PC-3 (cell line): ENCODE measurements around the gene EIF1.

ENCODE experiments used
- EZH2 ChIP-seq: fragments of 300-600 bp; sonication (generic); IDR thresholded peaks from one replicate; pipeline ENCODE4 v1.6.1; 2017; ENCODE audit warnings: antibody characterized with exemption, mild to moderate bottlenecking, low read length; ENCODE audit not compliant: unreplicated experiment
- TF ChIP-seq, protein P1 (sequence below): fragments of 300-600 bp; sonication (generic); conservative IDR thresholded peaks from 2 replicates; pipeline ENCODE4 v1.5.1; 2017; ENCODE audit warnings: antibody characterized with exemption, low read depth, mild to moderate bottlenecking, low read length

DNA sequence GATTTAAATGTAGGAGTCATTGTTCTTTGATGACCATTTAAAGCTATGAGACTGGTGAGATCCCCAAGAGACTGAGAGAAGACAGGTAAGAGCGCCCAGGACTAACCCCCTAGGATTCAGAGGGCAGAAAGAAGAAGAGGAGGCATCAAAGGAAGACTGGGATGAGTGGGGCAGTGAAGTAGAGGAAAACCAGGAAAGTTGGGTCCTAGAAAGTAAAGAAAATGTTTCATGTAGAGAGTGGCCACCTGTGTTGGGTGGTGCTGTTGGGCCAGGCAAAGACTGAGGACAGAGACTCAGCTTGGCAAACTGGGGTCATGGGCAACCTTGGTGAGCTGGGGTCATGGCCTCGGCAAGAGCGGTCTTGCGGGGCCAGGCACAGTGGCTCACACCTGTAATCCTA lies 47.1 kb downstream of the EIF1 start:
- TF ChIP-seq, protein P1, sequence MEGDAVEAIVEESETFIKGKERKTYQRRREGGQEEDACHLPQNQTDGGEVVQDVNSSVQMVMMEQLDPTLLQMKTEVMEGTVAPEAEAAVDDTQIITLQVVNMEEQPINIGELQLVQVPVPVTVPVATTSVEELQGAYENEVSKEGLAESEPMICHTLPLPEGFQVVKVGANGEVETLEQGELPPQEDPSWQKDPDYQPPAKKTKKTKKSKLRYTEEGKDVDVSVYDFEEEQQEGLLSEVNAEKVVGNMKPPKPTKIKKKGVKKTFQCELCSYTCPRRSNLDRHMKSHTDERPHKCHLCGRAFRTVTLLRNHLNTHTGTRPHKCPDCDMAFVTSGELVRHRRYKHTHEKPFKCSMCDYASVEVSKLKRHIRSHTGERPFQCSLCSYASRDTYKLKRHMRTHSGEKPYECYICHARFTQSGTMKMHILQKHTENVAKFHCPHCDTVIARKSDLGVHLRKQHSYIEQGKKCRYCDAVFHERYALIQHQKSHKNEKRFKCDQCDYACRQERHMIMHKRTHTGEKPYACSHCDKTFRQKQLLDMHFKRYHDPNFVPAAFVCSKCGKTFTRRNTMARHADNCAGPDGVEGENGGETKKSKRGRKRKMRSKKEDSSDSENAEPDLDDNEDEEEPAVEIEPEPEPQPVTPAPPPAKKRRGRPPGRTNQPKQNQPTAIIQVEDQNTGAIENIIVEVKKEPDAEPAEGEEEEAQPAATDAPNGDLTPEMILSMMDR, result no peak
- TF ChIP-seq EZH2, result no peak
